ENCODE data around the gene PPP4R1.

- TF ChIP-seq CTCF (conservative IDR thresholded peaks at IDR 0.05), result no peak; the same call in 1 of the 2 replicates
- TF ChIP-seq ZFX (IDR thresholded peaks at IDR 0.05), result peak; percentile 91
Measured at GRCh38 chr18:9613550-9614400, 584 bp downstream of the PPP4R1 start.
